LNCaP clone FGC (cell line): ENCODE results near the gene HTATIP2.
"Not testable (repeated sequence)": the region's sequence is repeated elsewhere in the genome, so short reads cannot be mapped to it uniquely, and the experiment has no call there.

Source experiments
- DNase-seq: peaks from one replicate; pipeline ENCODE4 v3.0.0-alpha.2; 2011; ENCODE audit warnings: low read depth
- H3K4me3 ChIP-seq: 2 replicates; pipeline ENCODE4 v1.5.1; 2011; ENCODE audit warnings: mild to moderate bottlenecking, low read depth, low read length, control low read depth
- CTCF ChIP-seq: IDR thresholded peaks from 2 replicates; pipeline ENCODE4 v1.5.1; 2012; ENCODE audit warnings: mild to moderate bottlenecking; ENCODE audit not compliant: control insufficient read depth, insufficient read depth; ENCODE audit errors: extremely low read depth

The HTATIP2 gene

GRCh38 chr11:20372081-20372626 lies 8.6 kb downstream of the HTATIP2 start:
- no peak for DNase-seq

DNA sequence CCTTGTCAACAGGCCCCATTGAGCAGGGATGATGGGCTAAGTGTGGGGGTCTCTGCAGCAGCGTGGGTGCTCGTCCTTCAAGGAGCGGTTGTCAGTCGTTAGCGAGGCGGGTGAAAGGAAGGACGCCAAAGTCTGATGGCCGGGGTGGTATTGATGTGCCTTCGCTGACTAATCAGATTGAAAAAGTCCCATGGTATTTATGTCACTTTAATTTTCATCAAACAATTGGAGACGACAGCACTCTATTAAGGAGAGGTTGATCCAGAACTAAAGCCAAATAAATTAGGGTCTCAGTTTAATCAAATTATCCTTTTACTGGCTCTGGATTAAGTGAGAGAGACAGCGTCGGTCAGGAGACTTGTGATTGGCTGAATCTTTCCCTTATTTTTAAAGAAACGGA lies 9.6 kb downstream of the HTATIP2 start:
- H3K4me3 ChIP-seq: no peak overlapping the region
- DNase-seq: no peak
- TF ChIP-seq CTCF: no peak

More at GRCh38 chr11:20372081-20372626, 8.6 kb downstream of the HTATIP2 start:
- TF ChIP-seq CTCF: no peak
- no peak overlapping the region for H3K4me3 ChIP-seq

DNA sequence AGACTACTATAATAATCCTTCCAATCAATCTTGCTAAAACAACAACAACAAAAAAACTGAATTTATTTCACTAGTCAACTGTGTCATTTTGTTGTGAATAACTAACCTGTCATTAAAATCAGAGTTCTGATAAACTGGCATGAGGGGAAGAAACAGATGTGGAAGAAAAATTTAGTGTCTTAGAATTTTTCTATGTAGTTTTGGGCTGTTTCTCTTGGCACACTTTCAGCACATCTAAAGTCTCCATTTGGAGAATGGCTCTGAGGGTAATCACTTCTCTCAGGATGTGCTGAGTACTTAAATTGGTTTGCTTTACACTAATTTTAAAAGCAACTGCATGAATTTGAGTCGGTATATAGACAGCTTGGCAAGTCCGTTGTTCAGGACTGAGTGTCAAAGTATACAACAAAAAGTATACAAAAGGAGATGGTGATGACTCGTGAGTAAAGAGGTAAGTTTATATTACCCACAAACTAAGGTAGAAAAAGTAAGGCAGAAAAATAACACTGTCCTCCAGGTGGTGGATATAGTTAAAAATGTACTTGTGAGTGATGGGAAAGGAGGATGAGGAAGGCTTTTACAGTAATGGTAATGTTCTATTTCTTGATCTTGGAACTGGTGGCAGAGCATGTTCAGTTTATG lies 10.2 kb downstream of the HTATIP2 start:
- no peak for TF ChIP-seq CTCF
- no peak for DNase-seq
- no peak overlapping the region for H3K4me3 ChIP-seq

- no peak overlapping the region for H3K4me3 ChIP-seq
- TF ChIP-seq CTCF: no peak
- DNase-seq: no peak
These were observed 11.3 kb downstream of the HTATIP2 start for GRCh38 chr11:20374741-20375300.

DNA sequence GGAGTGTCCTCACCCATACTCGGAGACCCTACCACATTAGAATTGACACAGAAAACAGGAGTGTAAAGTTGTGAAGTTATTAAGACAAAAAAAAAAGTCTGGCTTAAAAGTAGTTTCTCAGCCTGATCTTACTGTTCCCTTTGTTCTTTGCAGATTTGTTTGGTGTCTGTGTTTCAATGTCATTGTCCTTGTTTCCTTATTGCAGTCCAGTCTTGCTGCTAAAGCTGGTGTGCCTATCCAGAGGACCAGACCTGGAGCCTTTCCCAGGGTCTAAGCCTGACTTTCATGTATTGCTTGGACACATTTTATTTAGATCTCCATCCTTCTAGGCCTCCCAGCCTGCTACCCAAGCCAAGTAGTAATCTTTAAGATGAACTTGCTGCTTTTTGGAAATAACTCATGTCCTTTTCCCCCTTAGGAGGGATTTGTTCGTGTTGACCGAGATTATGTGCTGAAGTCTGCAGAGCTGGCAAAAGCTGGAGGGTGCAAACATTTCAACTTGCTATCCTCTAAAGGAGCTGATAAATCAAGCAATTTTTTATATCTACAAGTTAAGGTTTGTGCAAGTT lies 12.7 kb downstream of the HTATIP2 start:
- DNase-seq: no peak
- no peak for TF ChIP-seq CTCF

DNA sequence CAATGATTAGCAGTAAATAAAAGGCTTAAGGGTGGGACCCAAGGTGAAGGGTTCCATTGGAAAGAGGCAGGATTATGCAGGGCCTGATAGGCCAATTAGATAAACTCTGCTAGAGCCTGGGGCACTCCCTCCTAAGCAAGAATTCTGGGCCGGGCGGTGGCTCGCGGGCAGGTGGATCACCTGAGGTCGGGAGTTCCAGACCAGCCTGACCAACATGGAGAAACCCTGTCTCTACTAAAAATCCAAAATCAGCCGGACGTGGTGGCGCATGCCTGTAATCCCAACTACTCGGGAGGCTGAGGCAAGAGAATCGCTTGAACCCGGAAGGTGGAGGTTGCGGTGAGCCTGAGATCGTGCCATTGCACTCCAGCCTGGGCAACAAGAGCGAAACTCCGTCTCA lies 22.5 kb downstream of the HTATIP2 start:
- H3K4me3 ChIP-seq, DNase-seq: not testable (repeated sequence)

More for the DNA sequence above, 12.7 kb downstream of the HTATIP2 start:
- no peak overlapping the region for H3K4me3 ChIP-seq

GRCh38 chr11:20387261-20388095 lies 24.0 kb downstream of the HTATIP2 start, which contains the start of gene PRMT3:
Gene PRMT3 (plus strand): TSS chr11:20387716. CDS start chr11:20387747, 31 bp downstream.
- 0 out of 2 replicates have a peak, but pooled peaks have one; percentile 7 for TF ChIP-seq CTCF
- H3K4me3 ChIP-seq: peak within 1 kb of the TSS; percentile 94
- peak; percentile 70 for DNase-seq
